HepG2 (cell line): ENCODE results near the gene SOCS1. TPM values are rescaled to one million over a fixed set of nuclear protein-coding genes. Genes with fewer than 3 reads are reported as not detected.

Source experiments
- ATAC-seq: fragments of 200-7000 bp; cut with Tn5 transposase; 3 replicates; pipeline ENCODE4 v1.9.1; 2020; ENCODE audit warnings: mild to moderate bottlenecking, moderate library complexity
- BruUV-seq: library from RNA; stranded (reverse); fragments of 400-500 nt; replicated peaks from 2 replicates; lab custom pipeline; 2021; lab: Mats Ljungman, UMichigan
- CTCF ChIA-PET: fragments of 300-600 bp; formaldehyde crosslinking; extraction: SDS; loops from one replicate; lab custom pipeline; 2021; ENCODE audit warnings: low total read pairs, inconsistent platforms, low intra/inter-chr PET ratio; lab: Yijun Ruan, JAX
- POLR2A ChIA-PET: fragments of 350-600 bp; sonication (Branson Sonifier 250); formaldehyde crosslinking; loops from one replicate; lab custom pipeline; 2020; ENCODE audit warnings: antibody characterized with exemption, inconsistent platforms; lab: Yijun Ruan, JAX
- DNase-seq: peaks from one replicate; pipeline ENCODE4 v3.0.0-alpha.2; 2015; ENCODE audit warnings: low spot score
- FAIRE-seq: peaks from 3 replicates; lab custom pipeline; 2011; peaks lifted over from hg19 to GRCh38; lab: Jason Lieb, UNC
- H2AFZ ChIP-seq: one replicate; pipeline ENCODE4 v1.6.1; 2011; ENCODE audit warnings: low read length, inconsistent platforms
- H3K27ac ChIP-seq: fragments of 300-600 bp; 3 replicates; pipeline ENCODE4 v1.8.0; 2011; ENCODE audit warnings: mixed run types, mild to moderate bottlenecking, mixed read lengths, low read length, inconsistent platforms; ENCODE audit not compliant: insufficient read depth; ENCODE audit errors: extremely low read length
- H3K27me3 ChIP-seq, 2 experiments: fragments of 200-600 bp in 1 of 2; 2 replicates in 1 of 2; 3 replicates in 1 of 2; pipeline versions ENCODE4 v1.6.0 to v1.8.0; 2011; ENCODE audit warnings: low read length in 2 of 2, mild to moderate bottlenecking in 2 of 2, moderate library complexity in 2 of 2, inconsistent platforms in 1 of 2; ENCODE audit not compliant: insufficient read depth in 2 of 2, control insufficient read depth in 1 of 2
- H3K36me3 ChIP-seq, 2 experiments: fragments of 200-600 bp in 1 of 2; replicated peaks in 1 of 2; 2 replicates in 1 of 2; 3 replicates in 1 of 2; pipeline versions ENCODE4 v1.5.1 to v1.8.0; 2011; ENCODE audit warnings: low read length in 2 of 2, inconsistent platforms in 1 of 2; ENCODE audit not compliant: insufficient read depth in 2 of 2, control insufficient read depth in 1 of 2
- H3K4me1 ChIP-seq: 2 replicates; pipeline ENCODE4 v1.5.1; 2012; ENCODE audit warnings: low read length, inconsistent platforms; ENCODE audit not compliant: insufficient read depth
- H3K4me2 ChIP-seq: 2 replicates; pipeline ENCODE4 v1.6.0; 2011; ENCODE audit warnings: low read depth, low read length, inconsistent platforms
- H3K4me3 ChIP-seq, 3 experiments: fragments of 200-600 bp in 1 of 3; sonication (generic), shearing (Covaris generic) in 1 of 3; replicated peaks in 1 of 3; 2 replicates each; pipeline ENCODE4 v1.5.1; 2011 to 2016; ENCODE audit warnings: low read length in 3 of 3, inconsistent platforms in 2 of 3, low read depth in 2 of 3, mild to moderate bottlenecking in 2 of 3, control low read depth in 1 of 3, mixed read lengths in 1 of 3; ENCODE audit not compliant: insufficient read depth in 1 of 3
- H3K79me2 ChIP-seq: one replicate; pipeline ENCODE4 v1.6.1; 2011; ENCODE audit warnings: low read length, inconsistent platforms; ENCODE audit not compliant: insufficient read depth
- H3K9ac ChIP-seq: 2 replicates; pipeline ENCODE4 v1.6.0; 2011; ENCODE audit warnings: mild to moderate bottlenecking, low read depth, low read length, inconsistent platforms; ENCODE audit not compliant: insufficient read depth
- H3K9me3 ChIP-seq: 2 replicates; pipeline ENCODE4 v1.5.1; 2012; ENCODE audit warnings: mild to moderate bottlenecking, low read length
- H4K20me1 ChIP-seq: 2 replicates; pipeline ENCODE4 v1.6.0; 2011; ENCODE audit warnings: inconsistent platforms, mild to moderate bottlenecking, low read length, moderate library complexity; ENCODE audit not compliant: insufficient read depth
- TBX3 ChIP-seq: fragments of 450-650 bp; IDR thresholded peaks from 2 replicates; pipeline ENCODE4 v1.6.1; 2017; ENCODE audit warnings: antibody characterized with exemption, mild to moderate bottlenecking, inconsistent platforms, borderline replicate concordance
- ZBTB40 ChIP-seq, 2 experiments: fragments of 450-650 bp in 1 of 2; sonication (generic) in 1 of 2; formaldehyde crosslinking in 1 of 2; IDR thresholded peaks; 2 replicates each; pipeline versions ENCODE4 v1.6.1 to v1.8.0; 2016 to 2022; ENCODE audit warnings: antibody characterized with exemption in 1 of 2, mild to moderate bottlenecking in 1 of 2, missing genetic modification reagents in 1 of 2
- ZNF121 ChIP-seq: sonication (generic); formaldehyde crosslinking; IDR thresholded peaks from 2 replicates; pipeline ENCODE4 v1.5.0; 2020; ENCODE audit warnings: mild to moderate bottlenecking, missing genetic modification reagents
- ZNF232 ChIP-seq: sonication (generic); formaldehyde crosslinking; IDR thresholded peaks from 2 replicates; pipeline ENCODE4 v1.4.0; 2020; ENCODE audit warnings: missing genetic modification reagents, borderline replicate concordance
- ZNF629 ChIP-seq: sonication (generic); formaldehyde crosslinking; conservative IDR thresholded peaks from 2 replicates; pipeline ENCODE4 v1.5.0; 2020; ENCODE audit warnings: missing genetic modification reagents
- WGBS: methylation state at CpG from one replicate; pipeline ENCODE4 v1.1.6; 2017; ENCODE audit warnings: low lambda C conversion rate; 5-methylcytosine and 5-hydroxymethylcytosine counted together
- in situ Hi-C: cut with HindIII; loops from 2 replicates; pipeline ENCODE4 v1.10.0; 2017; ENCODE audit warnings: low pct_unique_long_range_greater_than_20kb; ENCODE audit not compliant: extremely low pct_ligation_motif_present
- intact Hi-C: fragments of 100-400 bp; cut with micrococcal nuclease; formaldehyde crosslinking; loops from one replicate; pipeline ENCODE4 v1.10.0; 2022; ENCODE audit not compliant: unreplicated experiment
- polyA plus RNA-seq, 8 experiments: library from polyadenylated mRNA; depleted of rRNA in 3 of 8; stranded (reverse) in 7 of 8; unstranded in 1 of 8; fragments of >200 nt; fragmentation: Illumina TruSeq in 4 of 8; extraction: Trizol in 4 of 8; gene quantifications; 2 replicates each; pipeline versions ENCODE4 v1.2.1 to v1.2.3, GENCODE V29; 2011 to 2016; ENCODE audit warnings: low read depth in 4 of 8, missing spikeins in 1 of 8, mixed read lengths in 1 of 8; ENCODE audit not compliant: insufficient read depth in 1 of 8
- total RNA-seq, 5 experiments: library from RNA; depleted of rRNA; stranded (reverse); fragments of >200 nt; fragmentation: Illumina TruSeq; extraction: Trizol; gene quantifications; 2 replicates each; pipeline ENCODE4 v1.2.3, GENCODE V29; 2016; ENCODE audit warnings: low read depth in 1 of 5

SOCS1 gene
- total and polyA plus RNA-seq, 2 of the 13 experiments (the other 11 are each of a cell fraction or from before 2014, with no cell fraction given), result 5.3 to 6.3 TPM

DNA sequence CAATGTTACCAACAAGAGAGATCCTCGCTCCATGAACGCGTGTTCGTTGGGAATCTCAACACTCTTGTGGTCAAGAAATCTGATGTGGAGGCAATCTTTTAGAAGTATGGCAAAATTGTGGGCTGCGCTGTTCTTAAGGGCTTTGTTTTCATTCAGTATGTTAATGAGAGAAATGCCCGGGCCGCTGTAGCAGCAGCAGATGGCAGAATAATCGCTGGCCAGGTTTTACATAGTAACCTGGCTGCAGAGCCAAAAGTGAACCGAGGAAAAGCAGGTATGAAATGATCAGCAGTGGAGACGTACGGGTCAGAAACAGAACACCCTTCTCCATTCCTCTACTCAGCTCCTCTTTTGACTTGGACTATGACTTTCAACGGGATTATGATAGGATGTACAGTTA is 13.3 kb downstream of the SOCS1 start:
- ATAC-seq (no peak), FAIRE-seq (no peak), DNase-seq (no peak)
- Histone ChIP-seq H3K4me2 (peak overlapping the region; percentile 8; the same call in 1 of the 2 replicates), H3K27ac (no peak overlapping the region), H3K9me3 (no peaks in the 10 kb centered on the region), H3K27me3 (peaks cover 1 to 28% of the 10 kb centered on the region in 2 experiments; a peak in 3 of 5 replicates), H3K9ac (no peak overlapping the region), H2AFZ (no peak overlapping the region), H3K4me1 (peaks cover 39% of the 10 kb centered on the region), H4K20me1 (no peaks in the 10 kb centered on the region), H3K36me3 (no peaks in the 10 kb centered on the region), H3K79me2 (no peaks in the 10 kb centered on the region), H3K4me3 (no peak overlapping the region)
- TF ChIP-seq TBX3 (0 out of 2 replicates have a peak, but pooled peaks have one; percentile 9), ZNF232 (CRISPR knock-in tag) (no peak)
- CTCF ChIA-PET, result no interaction called here
- POLR2A ChIA-PET, result interaction anchor here (1.5 to 1.8 kb wide), 2 partner anchors 9 to 13 kb away, joined by 5 to 7 read pairs; partner anchors contain the start of gene SOCS1
- in situ Hi-C loops (no loop called here), intact Hi-C loops (no loop called here)
- 52% methylated on average over 12 of the region's 12 CpGs for WGBS
- no TSS peak for BruUV-seq

- CTCF ChIA-PET, result no interaction called here
- in situ Hi-C loops, result no loop called here
- TF ChIP-seq ZBTB40 (IDR thresholded peaks at IDR 0.05) (0 out of 2 replicates have a peak, but pooled peaks have one; percentile 6), ZBTB40 (CRISPR knock-in tag; IDR thresholded peaks at IDR 0.05) (no peak), ZNF629 (CRISPR knock-in tag) (peak; percentile 59), ZNF121 (CRISPR knock-in tag) (no peak)
Measured at GRCh38 chr16:11241480-11242204, 14.4 kb downstream of the SOCS1 start.

More at GRCh38 chr16:11241480-11242204, 14.4 kb downstream of the SOCS1 start:
- DNase-seq, result no peak
- no peaks in the 10 kb centered on the region for H3K79me2 ChIP-seq
- ATAC-seq, result no peak
- H3K27me3 ChIP-seq, result peaks cover 1 to 28% of the 10 kb centered on the region in 2 experiments; a peak in 3 of 5 replicates
- H3K4me2 ChIP-seq, result no peak overlapping the region
- intact Hi-C loops, result no loop called here
- BruUV-seq, result no TSS peak
- H2AFZ ChIP-seq, result no peak overlapping the region
- POLR2A ChIA-PET, result interaction anchor here (1.1 to 1.8 kb wide), 2 partner anchors 11 to 13 kb away, joined by 3 to 11 read pairs; partner anchors contain the start of gene SOCS1
- H3K4me1 ChIP-seq, result peaks cover 39% of the 10 kb centered on the region
- no peak overlapping the region for H3K27ac ChIP-seq
- H3K9me3 ChIP-seq, result no peaks in the 10 kb centered on the region
- no peaks in the 10 kb centered on the region for H4K20me1 ChIP-seq
- no peaks in the 10 kb centered on the region for H3K36me3 ChIP-seq
- 47% methylated on average over 5 of the region's 5 CpGs for WGBS
- H3K9ac ChIP-seq, result no peak overlapping the region
- no peak overlapping the region for H3K4me3 ChIP-seq
- FAIRE-seq, result no peak
